Renal cortical epithelial cell (primary cell): ENCODE data around the gene SERF2. TPM values are rescaled to one million over a fixed set of nuclear protein-coding genes. Genes with fewer than 3 reads are reported as not detected.
"Not testable (repeated sequence)": the region's sequence is repeated elsewhere in the genome, so short reads cannot be mapped to it uniquely, and the experiment has no call there.

Experiments
- DNase-seq: peaks from one replicate; pipeline ENCODE4 v3.0.0-alpha.2; 2011; ENCODE audit warnings: low read depth
- total RNA-seq: library from RNA; depleted of rRNA; stranded (reverse); fragments of >200 nt; gene quantifications from 2 replicates; pipeline ENCODE4 v1.2.3, GENCODE V29; 2014

SERF2 gene
- total RNA-seq, 1 donor from 2014 or later = 780 TPM

DNA sequence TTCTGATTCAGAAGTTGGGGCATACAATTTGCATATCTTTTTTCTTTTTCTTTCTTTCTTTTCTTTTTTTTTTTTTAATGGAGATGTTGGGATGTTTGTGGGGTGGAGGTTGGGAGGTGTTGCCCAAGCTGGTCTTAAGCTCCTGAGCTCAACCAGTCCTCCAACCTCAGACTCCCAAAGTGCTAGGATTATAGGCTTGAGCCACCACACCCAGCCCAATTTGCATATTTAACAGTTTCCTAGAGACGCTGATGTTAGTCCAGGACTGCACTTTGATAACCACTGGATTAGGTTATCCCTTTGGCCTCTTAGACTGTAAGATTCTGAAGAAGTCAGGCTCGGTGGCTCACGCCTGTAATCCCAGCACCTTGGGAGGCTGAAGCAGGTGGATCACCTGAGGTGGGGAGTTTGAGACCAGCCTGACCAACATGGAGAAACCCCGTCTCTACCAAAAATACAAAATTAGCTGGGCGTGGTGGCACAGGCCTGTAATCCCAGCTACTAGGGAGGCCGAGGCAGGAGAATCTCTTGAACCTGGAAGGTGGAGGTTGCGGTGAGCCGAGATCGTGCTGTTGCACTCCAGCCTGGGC, 37.9 kb downstream of the SERF2 start:
- not testable (repeated sequence) for DNase-seq

- not testable (repeated sequence) for DNase-seq
Measured at GRCh38 chr15:43830691-43831275, 38.7 kb downstream of the SERF2 start.

DNA sequence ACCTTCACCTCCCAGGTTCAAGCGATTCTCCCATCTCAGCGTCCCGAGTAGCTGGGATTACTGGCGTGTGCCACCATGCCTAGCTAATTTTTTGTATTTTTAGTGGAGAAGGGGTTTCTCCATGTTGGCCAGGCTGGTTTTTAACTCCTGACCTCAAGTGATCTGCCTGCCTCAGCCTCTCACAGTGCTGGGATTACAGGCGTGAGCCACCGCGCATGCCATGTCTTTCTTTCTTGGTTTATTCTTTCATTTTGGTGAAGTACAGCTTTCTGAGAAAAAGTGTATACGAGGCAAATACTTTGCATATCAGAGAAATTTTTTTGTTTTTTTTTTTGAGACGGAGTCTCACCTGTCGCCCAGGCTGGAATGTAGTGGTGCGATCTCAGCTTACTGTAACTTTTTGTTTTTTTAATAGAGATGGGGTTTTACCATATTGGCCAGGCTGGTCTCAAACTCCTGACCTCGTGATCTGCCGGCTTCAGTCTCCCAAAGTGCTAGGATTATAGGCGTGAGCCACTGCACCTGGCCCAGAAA, 39.5 kb downstream of the SERF2 start:
- not testable (repeated sequence) for DNase-seq

DNA sequence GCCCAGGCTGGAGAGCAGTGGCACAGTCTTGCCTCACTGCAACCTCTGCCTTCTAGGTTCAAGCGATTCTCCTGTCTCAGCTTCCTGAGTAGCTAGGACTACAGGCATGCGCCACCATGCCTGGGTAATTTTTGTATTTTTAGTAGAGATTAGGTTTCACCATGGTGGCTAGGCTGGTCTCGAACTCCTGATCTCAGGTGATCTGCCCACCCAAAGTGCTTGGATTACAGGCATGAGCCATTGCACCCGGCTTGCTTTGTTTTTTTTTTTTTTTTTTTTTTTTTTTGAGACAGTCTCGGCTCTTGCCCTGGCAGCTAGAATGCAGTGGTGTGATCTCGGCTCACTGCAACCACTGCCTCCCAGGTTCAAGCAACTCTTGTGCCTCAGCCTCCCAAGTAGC, 40.4 kb downstream of the SERF2 start:
- not testable (repeated sequence) for DNase-seq

DNA sequence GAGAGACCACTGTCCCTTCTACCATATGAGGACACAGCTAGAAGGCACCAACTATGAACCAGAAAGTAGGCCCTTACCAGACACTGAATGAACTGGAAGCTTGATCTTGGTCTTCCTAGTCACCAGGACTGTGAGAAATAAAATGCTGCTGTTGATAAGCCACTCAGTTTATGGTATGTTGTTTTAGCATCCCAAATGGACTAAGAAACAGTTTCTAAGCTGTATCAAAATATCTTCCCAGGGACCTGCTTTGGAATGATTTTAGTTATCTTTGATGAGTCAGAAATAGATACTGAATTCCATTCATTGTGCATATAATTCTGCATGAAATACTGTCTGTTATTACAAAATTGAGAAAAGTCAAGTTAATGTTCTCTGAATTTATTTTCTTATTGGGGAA, 53.3 kb downstream of the SERF2 start:
- no peak for DNase-seq

Other genes starting within 250 kb of the SERF2 start
- gene PPIP5K1, start 202.1 kb upstream of the SERF2 start, total RNA-seq = 9.6 and 43.3 TPM in 2 replicates
- 0.10 and 1.9 TPM in 2 replicates for gene CKMT1B, start 198.3 kb upstream of the SERF2 start, total RNA-seq
- gene STRC, start 173.5 kb upstream of the SERF2 start, total RNA-seq = 0.05 TPM in 1 of 2 replicates, not detected in the other
- gene CATSPER2, start 143.5 kb upstream of the SERF2 start, total RNA-seq = 0.52 and 0.60 TPM in 2 replicates
- 0.35 TPM in 1 of 2 replicates, not detected in the other for gene CKMT1A, start 98.5 kb upstream of the SERF2 start, total RNA-seq
- 129 and 275 TPM in 2 replicates for gene PDIA3, start 45.9 kb upstream of the SERF2 start, total RNA-seq
- gene ELL3, start 15.4 kb upstream of the SERF2 start, total RNA-seq = 5.9 and 11.6 TPM in 2 replicates
- 0.05 TPM in 1 of 2 replicates, not detected in the other for gene SERINC4, start 7.9 kb downstream of the SERF2 start, total RNA-seq
- 3.0 and 4.0 TPM in 2 replicates for gene HYPK, start 8.3 kb downstream of the SERF2 start, total RNA-seq
- 34.7 and 54.1 TPM in 2 replicates for gene MFAP1, start 32.4 kb downstream of the SERF2 start, total RNA-seq
- gene WDR76, start 34.7 kb downstream of the SERF2 start, total RNA-seq = 3.8 and 17.0 TPM in 2 replicates